ENCODE measurements around the gene LGI4. TPM values are rescaled to one million over a fixed set of nuclear protein-coding genes. Genes with fewer than 3 reads are reported as not detected.

The LGI4 gene
- total RNA-seq, 1 donor from 2014 or later = 59.3 TPM

DNA sequence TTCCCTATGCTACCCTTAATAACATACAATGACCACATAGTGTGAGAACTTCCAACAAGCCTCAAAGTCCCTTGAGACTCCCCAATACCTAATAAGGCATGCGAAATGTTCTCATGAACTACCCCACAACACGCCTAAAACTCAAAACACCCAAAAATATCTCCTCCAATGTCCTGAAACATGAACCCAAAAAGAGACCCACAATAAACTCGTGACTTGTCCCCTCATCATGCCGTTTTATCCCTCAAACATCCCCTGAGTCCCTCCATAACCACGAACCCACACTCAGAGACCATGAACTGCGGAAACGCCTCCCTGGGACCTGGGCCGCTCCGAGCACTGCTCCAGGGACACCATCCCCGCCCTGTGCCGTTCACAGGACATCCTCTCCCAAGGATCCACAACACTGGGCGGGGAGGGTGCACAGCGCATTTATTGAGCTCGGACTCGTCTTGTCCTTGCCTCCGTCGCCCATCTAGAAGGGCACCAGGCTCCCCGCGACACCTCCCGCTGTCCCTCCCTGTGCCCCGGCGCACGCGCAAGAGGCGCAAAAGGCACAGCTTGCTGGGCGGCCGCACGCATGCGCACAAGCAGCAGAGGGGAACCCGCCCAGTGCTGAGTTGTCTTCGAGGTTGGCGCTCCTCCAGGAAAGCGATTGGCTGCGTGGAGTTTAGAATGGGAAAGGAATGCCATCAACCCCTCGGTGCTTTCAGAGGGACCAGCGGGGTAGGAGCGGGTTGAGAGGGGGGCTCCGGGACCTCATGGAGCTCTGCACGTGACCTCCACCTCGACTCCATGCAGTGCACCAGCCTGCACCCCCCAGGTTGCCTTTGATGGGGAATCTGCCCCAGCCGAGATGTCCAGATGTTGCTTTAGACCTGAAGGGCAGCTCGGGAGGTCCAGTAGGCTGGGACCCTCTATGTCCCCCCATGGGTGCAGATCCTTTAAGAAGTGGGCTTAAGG, 10.5 kb downstream of the LGI4 start:
- peak overlapping the region; percentile 56 to 64 for H3K4me3 ChIP-seq
- peak overlapping the region; percentile 80 to 85 for H3K27ac ChIP-seq
- TF ChIP-seq, protein P1, sequence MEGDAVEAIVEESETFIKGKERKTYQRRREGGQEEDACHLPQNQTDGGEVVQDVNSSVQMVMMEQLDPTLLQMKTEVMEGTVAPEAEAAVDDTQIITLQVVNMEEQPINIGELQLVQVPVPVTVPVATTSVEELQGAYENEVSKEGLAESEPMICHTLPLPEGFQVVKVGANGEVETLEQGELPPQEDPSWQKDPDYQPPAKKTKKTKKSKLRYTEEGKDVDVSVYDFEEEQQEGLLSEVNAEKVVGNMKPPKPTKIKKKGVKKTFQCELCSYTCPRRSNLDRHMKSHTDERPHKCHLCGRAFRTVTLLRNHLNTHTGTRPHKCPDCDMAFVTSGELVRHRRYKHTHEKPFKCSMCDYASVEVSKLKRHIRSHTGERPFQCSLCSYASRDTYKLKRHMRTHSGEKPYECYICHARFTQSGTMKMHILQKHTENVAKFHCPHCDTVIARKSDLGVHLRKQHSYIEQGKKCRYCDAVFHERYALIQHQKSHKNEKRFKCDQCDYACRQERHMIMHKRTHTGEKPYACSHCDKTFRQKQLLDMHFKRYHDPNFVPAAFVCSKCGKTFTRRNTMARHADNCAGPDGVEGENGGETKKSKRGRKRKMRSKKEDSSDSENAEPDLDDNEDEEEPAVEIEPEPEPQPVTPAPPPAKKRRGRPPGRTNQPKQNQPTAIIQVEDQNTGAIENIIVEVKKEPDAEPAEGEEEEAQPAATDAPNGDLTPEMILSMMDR (IDR thresholded peaks at IDR 0.05) = no peak
- peaks cover 8 to 13% of the 10 kb centered on the region in 2 donors for H3K4me1 ChIP-seq
- H3K36me3 ChIP-seq = no peaks in the 10 kb centered on the region
- H3K9me3 ChIP-seq = no peaks in the 10 kb centered on the region
- DNase-seq (ENCODE audit: low spot score in 2 of 2) = peak; percentile 80 to 96
- intact Hi-C loops (cut with DNase I) = loop anchor here (1.0 to 10.0 kb wide), 5 partner anchors 10 to 810 kb away; partner anchors contain the start of genes COX6B1, ETV2, HAUS5 and LGI4
- H3K27me3 ChIP-seq = no peaks in the 10 kb centered on the region

DNA sequence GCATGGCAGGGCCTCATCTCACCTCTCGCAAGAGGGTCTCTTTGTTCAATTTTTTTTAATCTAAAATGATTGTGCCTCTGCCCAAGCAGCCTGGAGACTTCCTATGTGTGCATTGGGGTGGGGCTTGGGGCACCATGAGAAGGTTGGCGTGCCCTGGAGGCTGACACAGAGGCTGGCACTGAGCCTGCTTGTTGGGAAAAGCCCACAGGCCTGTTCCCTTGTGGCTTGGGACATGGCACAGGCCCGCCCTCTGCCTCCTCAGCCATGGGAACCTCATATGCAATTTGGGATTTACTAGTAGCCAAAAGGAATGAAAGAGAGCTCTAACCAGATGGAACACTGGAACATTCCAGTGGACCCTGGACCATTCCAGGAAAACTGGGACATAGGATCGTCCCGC, 11.3 kb downstream of the LGI4 start:
- intact Hi-C loops (cut with DNase I) = loop anchor here (1.0 to 10.0 kb wide), 4 partner anchors 18 to 811 kb away; partner anchors contain the start of genes COX6B1, ETV2, HAUS5 and LRFN3
- TF ChIP-seq, protein P1 (IDR thresholded peaks at IDR 0.05) = no peak
- H3K36me3 ChIP-seq = no peaks in the 10 kb centered on the region
- no peaks in the 10 kb centered on the region for H3K9me3 ChIP-seq
- H3K4me3 ChIP-seq = peak overlapping the region in 1 of 2 donors; percentile 64
- peaks cover 8 to 13% of the 10 kb centered on the region in 2 donors for H3K4me1 ChIP-seq
- DNase-seq (ENCODE audit: low spot score in 2 of 2) = peak; percentile 53 to 93
- peak overlapping the region; percentile 80 to 85 for H3K27ac ChIP-seq
- H3K27me3 ChIP-seq = no peaks in the 10 kb centered on the region

DNA sequence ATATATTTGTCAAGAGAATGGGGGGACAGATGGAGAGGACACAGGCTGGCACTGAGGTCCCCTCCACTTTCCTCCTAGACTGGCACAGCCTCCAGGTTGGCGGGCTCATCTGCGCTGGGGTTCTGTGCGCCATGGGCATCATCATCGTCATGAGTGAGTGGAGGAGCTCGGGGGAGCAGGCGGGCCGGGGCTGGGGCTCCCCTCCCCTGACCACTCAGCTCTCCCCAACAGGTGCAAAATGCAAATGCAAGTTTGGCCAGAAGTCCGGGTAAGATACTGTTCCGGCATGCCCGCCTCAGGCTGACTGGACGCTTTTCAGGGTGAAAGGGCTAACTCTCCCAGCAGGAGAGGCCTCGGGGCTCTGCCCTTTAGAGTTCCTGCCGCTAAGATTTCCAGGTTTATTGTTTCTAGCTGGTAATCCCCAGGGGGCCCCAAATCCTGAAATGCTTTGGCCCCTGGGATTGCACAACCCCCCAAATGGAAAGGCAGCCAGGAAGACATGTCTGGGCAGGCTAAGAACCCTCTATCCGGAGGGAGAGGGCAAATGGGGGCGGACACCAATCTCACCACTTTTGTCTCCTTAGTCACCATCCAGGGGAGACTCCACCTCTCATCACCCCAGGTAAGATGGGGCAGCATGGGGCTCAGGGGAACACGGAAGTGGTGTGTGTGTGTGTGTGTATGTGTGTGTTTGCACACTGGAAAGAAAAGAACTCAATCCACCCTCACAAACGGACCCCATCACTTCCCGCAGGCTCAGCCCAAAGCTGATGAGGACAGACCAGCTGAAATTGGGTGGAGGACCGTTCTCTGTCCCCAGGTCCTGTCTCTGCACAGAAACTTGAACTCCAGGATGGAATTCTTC, 11.9 kb downstream of the LGI4 start:
- Histone ChIP-seq H3K36me3 (no peaks in the 10 kb centered on the region), H3K27me3 (no peaks in the 10 kb centered on the region), H3K4me3 (peak overlapping the region in 1 of 2 donors; percentile 64), H3K9me3 (no peaks in the 10 kb centered on the region), H3K4me1 (peaks cover 8 to 13% of the 10 kb centered on the region in 2 donors), H3K27ac (peak overlapping the region; percentile 80 to 85)
- intact Hi-C loops (cut with DNase I) = loop anchor here (1.0 to 10.0 kb wide), 4 partner anchors 18 to 812 kb away; partner anchors contain the start of genes COX6B1, ETV2, HAUS5 and LRFN3
- TF ChIP-seq, protein P1 (IDR thresholded peaks at IDR 0.05) = no peak
- DNase-seq (ENCODE audit: low spot score in 2 of 2) = no peak

DNA sequence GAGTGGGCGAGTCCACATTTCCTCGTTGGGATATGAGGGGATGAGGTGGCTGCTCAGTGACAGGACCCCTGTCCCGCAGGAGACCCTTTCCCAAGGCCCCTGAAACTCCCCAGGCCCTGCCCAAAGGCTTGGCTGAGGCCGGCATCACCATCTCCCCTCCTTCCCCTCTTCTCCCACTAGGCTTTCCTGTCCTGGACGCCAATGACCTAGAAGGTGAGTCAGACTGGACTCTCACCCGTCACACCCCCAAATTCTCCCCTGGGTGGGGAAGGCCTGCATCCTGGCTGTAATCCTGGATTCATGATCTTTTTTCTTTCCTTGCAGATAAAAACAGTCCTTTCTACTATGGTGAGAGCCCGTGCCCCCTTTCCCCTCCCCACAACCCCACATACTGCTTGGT, 14.0 kb downstream of the LGI4 start:
- Histone ChIP-seq H3K4me3 (no peak overlapping the region), H3K27ac (no peak overlapping the region), H3K4me1 (peaks cover 3 to 13% of the 10 kb centered on the region in 2 donors), H3K27me3 (no peaks in the 10 kb centered on the region), H3K9me3 (no peaks in the 10 kb centered on the region), H3K36me3 (no peaks in the 10 kb centered on the region)
- intact Hi-C loops (cut with DNase I) = loop anchor here (10.0 kb wide), 3 partner anchors 494 to 814 kb away; partner anchors contain the start of genes COX6B1, ETV2, HAUS5 and LRFN3
- DNase-seq (ENCODE audit: low spot score in 2 of 2) = no peak
- TF ChIP-seq, protein P1 (IDR thresholded peaks at IDR 0.05) = no peak

DNA sequence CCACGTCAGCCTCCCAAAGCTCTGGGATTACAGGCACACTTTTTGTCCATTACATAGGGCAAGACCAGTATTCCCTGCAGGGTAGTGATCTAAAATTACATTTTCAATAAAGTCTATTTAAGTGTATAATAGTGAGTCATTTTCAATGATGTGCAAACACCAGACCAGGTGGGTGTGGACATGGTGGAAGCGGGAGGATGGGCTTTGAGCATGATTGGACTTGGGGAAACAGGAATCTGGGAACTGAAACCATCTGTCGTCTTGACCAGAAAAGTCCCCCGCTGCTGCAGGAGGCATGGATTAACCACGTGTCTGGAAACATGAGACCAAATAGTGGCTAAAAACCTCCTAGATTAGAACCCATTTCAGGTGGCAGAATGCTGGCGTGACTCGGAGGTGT, 14.4 kb downstream of the LGI4 start:
- DNase-seq (ENCODE audit: low spot score in 2 of 2) = no peak
- Histone ChIP-seq H3K36me3 (no peaks in the 10 kb centered on the region), H3K9me3 (no peaks in the 10 kb centered on the region), H3K4me1 (peaks cover 3 to 13% of the 10 kb centered on the region in 2 donors), H3K4me3 (no peak overlapping the region), H3K27ac (no peak overlapping the region), H3K27me3 (no peaks in the 10 kb centered on the region)
- intact Hi-C loops (cut with DNase I) = loop anchor here (10.0 kb wide), 3 partner anchors 494 to 814 kb away; partner anchors contain the start of genes COX6B1, ETV2, HAUS5 and LRFN3
- TF ChIP-seq, protein P1 (IDR thresholded peaks at IDR 0.05) = no peak

Data from ascending aorta (tissue), 2 donors.